NCI-H1092 (cell line): ENCODE results near the gene CAMSAP2.

Experiments used
- DNase-seq: peaks from one replicate; lab custom pipeline; 2025; lab: John Stamatoyannopoulos, UW

CAMSAP2 gene

DNA sequence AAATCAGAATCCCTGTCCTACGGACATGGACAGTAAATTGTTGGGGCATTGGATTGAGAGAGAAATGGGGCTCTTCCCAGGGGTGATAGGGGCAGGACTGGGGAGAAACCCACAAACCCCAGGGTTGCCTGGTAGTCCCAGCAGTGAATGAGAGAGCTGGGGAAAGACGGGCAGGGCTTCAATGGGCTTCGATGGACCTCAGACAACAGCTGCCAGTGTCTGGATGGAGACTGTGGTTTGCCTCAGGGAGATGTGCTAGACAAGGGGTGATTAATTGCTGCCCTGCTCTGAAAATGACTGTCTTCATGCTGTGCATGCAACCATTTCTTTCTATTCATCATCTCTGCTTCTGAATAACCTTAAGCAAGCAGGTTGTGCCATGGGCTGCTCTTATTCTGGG is 141.5 kb downstream of the CAMSAP2 start:
- no peak for DNase-seq

DNA sequence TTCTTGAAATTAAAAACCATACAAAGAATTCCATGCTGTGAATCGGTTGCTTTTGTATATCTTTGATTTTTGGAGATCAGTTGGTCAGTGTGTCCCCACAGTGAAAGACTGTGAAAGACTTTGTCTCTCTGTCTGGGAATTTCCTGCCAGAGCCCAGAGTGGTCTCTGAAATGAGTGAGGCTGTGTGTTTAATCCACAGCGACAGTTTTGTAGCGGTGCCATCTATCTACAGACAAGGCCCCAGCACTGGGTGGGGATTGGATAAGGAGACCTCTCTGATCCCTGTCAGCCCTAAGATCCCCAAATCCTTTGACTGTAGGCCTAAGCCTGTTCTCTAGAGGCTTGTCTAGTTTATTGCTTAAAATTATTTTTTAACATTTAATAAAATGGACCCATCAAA is 144.4 kb downstream of the CAMSAP2 start:
- no peak for DNase-seq

DNA sequence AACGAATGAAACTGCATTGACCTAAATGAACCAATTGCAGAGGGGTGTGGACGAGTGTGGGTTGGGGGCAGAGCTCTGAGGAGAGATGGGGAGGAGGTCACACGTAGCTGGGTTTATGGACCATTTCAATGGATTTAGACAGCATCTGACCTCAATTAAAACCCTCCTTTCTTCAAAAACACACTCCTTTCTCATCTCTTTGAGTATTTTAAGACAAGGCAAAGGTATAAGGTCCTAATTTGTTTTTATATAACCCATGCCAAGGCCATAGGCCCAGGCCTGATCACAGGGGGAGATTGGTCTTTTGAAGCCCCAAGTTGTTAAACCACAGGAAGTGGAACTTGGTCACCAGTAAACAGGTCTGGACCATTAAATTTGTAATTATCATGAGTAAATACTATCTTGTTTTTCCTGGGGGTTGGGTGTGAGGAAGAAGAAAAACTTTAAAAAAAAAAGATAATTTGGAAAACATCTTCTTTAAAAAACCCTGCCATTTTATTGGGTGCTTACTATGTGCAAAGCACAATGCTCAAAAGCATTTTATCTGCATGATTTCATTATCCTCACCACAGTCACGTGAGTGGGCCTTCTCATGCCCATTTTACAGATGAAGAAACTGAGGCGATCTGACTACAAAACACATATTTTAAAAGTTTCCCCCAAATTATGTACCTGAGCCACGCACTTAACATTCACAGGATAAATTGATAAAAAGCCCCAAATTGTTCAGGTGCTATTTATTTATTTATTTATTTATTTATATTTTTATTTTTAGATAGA is 147.1 kb downstream of the CAMSAP2 start:
- DNase-seq: no peak

- no peak for DNase-seq
Observed at GRCh38 chr1:200886594-200886993, 147.9 kb downstream of the CAMSAP2 start.

DNA sequence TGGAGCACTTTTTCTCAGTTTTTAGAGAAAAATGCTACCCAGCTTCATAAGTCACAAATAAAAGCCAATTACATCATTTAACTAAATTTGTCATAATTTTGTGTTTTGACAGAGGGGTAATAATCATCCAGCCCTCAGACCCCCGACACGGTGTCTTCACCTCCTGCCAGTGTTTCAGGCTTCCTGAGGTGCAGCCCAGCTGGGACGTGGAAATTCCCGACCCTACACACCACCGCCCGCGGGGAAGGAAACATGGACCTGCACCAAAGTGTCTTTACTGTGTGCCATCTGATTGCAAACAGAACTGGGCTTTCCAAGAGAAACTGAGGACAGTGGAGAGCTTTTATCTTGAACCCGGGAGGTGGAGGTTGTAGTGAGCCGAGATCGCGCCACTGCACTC is 148.3 kb downstream of the CAMSAP2 start:
- DNase-seq: no peak

DNA sequence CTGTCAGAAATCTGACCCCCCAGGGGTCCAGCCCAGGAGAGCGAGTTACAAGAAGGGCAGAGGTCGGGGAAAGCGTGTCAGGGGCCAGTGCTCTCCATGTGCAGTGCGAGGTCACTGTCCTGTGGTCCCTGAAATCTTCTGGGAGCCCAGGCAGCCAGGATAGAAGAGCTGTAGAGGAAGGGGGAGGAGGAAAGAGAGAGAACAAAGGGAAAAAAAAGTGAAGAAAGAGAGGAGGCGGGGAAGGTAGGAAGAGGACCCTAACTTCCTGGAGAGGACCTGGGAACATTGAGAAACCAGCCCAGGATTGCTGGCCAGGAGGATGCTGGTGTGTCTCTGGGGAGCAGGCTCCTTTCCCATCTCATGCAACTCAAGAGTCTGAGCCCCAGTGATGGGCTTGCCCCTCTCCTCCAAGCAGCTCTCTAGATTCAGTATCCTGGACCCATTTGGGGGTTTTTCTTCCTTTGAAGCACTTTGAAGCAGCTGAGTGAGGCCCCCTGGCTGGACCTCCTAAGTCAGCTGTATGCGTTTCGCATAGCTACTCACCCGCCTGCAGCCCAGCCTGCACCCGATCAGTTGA is 149.2 kb downstream of the CAMSAP2 start:
- DNase-seq: no peak

DNA sequence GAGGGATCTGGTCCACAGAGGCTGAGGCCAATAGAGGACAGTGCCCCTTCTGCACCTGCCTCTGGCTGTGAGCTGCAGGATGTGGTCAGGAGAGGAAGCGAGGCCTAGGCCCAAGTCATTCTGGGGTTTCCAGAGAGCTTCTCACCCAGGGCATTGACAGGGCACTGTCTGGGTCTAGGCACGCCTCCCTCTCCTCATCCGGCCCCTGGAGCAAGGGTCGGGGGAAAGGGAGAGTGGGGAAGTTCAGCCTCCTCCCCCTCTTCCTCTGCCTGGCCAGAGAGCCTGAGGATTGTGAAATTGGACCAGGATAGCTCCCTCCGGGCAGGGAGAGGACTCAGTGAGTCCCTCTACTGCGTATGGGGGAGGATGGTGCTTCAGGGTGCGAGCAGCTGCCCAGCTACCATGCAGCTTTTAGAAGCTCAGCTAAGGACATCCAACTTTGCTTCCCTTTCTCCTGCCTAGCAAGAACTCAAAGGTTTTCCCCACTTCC is 149.7 kb downstream of the CAMSAP2 start:
- DNase-seq: no peak

DNA sequence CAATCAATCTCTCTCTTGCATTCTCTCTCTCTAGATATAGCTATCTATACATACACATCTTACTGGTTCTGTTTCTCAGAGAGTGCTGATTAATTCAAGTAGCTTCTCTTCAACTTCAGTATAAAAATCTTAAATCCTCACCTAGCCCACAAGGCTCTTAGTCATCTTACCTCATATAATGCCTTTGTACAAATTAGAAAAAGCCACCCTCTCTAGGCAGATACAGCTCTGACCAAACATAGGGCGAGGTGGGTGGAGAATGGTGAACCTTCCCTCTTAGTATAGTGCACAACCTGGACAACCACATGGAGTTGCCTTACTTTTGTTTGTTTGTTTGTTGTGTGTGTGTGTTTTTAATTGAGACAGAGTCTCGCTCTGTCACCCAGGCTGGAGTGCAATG is 150.9 kb downstream of the CAMSAP2 start:
- DNase-seq: no peak

DNA sequence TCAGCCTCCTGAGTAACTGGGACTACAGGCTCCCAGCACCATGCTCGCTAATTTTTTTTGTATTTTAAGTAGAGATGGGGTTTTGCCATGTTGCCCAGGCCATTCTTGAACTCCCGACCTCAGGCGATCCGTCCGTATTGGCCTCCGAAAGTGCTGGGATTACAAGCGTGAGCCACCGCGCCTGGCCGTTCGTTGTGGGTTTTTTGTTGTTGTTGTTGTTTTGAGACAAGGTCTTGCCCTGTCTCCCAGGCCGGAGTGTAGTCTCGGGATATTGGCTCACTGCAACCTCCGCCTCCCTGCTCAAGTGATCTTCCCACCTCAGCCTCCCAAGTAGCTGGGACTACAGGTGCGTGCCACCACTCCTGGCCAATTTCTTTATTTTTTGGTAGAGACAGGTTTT is 151.3 kb downstream of the CAMSAP2 start:
- DNase-seq: no peak

- DNase-seq: no peak
Observed at GRCh38 chr1:200890818-200891773, 152.4 kb downstream of the CAMSAP2 start.

DNA sequence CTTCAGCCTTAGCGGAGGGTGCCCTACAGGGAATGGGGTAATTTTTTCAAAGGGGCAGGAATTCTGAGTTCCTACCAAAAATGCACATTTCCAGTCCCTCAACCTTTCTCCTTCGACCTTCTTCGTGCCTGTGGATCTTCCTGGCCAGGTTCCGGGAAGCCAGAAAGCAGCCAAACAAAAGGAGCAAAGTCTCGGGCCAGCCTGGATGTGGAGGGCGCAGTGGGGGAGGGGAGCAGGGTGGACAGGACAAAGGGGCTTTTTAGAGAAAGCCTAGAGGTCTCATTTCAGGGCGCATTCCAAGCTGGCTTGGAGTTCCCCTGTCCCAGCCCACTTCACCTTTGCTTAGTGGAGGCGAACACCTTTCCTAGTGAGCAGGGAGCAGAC is 153.1 kb downstream of the CAMSAP2 start:
- DNase-seq: no peak

DNA sequence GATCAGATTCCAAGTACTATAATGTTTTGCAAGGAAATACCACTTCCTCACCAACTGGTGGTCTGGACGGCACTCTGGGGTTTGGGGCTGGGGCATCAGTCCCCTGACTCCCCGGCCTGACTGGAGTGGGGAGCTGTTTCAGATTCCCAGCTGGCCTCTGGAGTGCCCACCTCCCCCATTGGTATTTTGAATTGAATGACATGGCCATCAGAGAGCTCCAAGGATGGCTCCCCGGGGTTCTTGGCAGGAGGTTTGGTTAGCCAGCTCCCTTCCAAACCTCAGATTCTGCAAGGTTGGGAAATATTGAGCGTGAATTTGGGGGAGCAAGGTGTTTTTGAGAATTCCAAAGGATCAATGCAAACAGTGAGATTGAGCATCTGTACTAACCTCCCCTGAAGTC is 153.9 kb downstream of the CAMSAP2 start:
- no peak for DNase-seq

DNA sequence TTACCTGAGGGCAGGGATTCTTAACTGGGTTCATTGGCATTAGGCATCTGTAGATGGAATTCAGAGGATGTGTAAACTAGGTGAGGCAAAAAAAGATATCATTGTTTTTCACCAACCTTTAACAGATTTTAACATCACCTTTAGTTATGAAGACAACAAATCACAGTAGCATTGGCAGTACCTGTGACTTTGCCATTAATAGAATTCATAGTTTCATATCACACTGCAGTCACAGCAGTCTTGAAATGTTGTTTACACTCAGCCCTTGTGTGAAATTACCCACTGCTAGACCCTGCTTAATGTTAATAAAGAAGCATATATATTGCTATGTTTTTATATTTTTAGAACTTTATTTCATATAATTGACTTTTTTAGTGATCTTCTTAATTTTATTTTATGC is 154.3 kb downstream of the CAMSAP2 start:
- DNase-seq: no peak

DNA sequence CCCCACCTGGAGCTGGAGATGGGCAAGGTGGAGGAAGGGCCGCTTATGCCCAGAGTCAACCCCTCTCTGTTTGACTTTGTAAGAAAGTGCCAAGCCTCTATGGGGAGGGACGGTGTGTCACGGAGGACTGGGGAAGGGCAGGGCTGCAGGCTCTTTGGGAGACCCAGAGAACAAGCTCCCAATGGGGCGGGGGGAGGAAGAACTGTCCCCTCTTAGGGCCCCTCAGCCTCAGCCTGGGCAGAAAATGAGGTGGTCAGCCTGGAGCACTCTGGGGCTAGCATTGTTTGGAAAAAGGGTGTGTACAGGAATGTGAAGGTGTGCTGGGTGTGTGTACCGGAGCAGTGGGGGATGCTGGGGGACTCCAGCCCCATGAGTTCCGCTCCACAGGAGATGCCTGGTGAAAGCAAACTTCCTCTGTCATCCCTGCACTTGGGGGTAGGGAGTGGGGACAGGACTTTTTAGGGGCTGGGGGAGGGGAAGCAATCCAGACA is 154.8 kb downstream of the CAMSAP2 start:
- no peak for DNase-seq

DNA sequence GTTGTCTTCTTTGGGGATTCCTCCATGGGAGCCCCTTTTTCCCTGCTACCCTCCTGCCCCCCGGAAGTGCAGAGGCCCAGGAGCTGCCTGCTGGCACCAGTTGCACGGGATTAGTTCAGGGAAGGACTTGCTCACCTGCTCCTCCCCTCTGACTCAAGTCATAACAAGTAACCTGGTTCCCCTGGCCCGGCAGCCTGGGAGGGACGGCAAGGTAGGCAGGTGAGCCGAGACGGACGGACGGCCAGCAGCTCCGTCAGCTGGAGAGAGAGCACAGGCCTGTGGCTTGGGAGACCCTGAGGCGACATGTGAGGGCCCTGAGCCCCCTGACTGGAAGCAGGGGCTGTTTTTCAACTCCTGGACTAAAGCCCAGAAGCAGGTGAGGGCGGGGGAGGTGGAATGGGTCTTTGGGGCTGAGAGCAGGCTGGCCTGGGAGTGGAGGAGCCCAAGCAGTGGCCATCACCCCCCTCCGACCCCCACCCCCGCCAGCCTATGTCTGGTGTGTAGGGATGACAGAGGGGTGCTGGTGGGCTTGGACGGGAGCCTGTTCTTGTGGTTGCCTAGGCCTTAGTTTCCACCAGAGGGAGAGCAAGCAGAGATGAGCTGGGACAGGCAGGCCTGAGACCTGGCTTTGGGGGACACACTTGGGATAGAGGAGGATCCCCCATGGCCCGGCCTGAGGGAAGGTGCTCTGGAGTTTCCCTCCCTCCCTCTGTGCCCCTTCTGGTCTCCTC is 156.2 kb downstream of the CAMSAP2 start, which contains the start of gene INAVA:
INAVA (plus strand) TSS at position 189 of the 731 bp plus-strand sequence. CDS start 3,501 bp downstream, outside the sequence.
- no peak for DNase-seq

DNA sequence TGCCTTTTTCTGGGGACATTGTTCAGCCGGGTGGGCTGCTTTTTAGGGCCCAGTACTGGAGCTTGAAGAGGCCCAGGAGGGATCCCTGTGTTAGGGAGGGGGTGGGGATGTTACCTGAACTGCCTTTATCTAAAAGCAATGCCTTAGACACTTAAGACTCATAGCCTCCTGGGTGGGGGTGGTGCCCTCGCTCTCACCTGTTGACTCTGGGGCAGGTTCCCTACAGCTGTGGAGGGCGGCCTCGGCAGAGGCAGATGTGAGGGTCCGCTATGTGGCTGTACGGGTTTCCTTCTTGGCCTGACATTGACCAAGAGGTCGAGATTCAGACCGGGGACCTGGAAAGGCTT is 156.7 kb downstream of the CAMSAP2 start:
- no peak for DNase-seq

DNA sequence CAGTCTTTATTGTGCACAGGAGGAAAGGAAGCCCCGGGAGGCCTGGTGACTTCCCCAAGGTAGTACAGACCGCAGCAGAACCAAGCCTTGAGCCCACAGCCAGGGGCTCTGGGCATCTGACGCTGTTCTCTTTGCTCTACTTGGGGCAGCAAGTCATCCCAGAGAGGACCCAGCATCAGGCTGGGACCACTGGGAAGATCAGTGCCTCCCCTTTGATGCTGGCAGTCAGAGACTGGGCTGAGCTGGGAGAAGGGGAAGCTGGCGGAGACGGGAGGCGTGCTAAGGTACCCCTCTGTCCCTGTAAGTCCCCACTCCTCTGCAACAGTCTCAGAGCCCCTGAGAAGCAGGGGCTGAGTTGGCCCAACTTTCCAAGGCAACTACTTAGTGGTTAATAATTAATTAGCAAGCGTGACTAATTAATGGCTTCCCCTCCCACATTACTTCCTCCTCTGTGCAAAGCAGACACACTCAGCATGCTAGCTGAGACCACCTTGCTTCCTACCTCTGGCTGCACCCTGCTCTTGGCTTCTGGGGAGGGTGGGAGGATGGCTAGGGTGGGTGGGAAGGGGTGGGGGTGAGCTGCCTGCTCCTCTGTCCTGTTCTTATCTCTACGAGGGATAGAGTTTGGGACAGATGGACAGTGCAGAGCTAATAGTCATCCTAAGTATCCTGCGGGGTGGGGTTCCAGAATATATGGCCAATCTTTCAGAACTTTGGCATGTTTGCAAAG is 157.3 kb downstream of the CAMSAP2 start:
- no peak for DNase-seq

DNA sequence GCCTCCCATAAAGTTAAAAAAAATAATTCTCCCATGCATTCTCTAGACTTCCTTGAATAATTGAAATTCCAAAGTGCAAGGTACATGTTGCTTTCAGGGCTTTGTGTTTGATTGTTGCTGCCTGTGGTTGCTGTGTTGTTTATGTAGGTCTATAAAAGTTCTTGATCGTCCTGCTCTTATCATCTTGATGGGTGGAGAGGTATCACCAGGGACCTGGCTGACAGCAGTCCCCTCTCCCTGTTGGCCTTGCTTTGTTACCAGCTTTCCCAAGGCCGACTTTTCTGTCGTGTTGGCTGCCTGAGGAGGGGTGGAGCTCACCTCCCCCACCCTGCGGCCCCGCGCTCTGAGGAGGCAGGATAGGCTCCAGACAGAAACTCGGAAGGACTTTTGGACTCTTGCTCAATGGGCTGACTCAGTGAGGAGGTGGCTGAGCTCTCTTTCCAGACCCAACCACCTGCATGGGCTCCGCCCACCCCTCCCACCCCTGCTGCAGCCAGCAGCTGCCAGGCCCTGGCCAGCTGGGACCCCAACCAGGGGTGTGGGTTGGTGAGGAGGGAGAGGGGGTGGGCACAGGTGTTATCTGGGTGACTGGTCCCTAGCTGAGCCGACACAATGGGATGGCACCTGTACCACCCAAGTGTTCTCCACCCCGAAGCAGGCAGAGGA is 158.0 kb downstream of the CAMSAP2 start:
- no peak for DNase-seq

- DNase-seq: no peak
Observed at GRCh38 chr1:200897259-200897658, 158.6 kb downstream of the CAMSAP2 start.

GRCh38 chr1:200899015-200899386 is 160.3 kb downstream of the CAMSAP2 start:
- no peak for DNase-seq
